ENCODE measurements around the gene SPTBN5.

SPTBN5 gene

DNA sequence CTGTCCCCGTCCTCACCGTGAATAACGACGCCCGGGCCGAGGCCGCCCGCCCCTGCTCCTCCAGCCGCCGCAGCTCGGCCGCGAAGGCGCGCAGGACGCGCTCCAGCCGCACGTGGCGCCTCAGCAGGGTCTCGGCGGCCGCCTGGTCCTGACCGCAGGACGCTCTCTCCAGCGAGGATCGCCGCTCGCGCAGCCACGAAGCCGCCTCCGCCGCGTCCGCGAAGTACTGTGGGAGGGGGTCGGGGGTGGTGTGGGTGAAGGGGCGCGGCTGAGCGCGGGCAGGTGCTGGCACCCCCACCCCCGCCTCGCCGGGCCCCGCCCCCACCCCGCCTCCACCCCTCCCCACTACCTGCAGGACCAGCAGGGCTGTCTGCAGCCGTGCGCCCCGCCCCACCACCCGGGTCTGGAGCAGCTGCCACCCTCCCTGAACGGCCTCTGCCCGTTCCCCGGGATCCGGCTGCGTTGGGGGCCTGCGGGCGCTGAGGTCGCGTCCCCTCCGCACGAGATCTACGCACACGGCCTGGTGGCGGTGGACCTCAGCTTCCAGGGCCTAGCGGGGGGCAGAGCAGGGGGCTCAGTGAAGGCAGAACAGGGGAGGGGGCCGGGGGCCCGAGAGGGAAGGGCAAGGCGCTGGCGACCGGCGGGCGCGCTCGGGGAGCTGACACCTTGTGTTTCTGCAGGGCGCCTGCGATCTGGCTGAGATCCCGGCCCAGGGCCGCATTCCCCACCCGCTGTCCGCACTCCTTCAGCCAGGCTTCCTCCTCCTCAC is 11.7 kb downstream of the SPTBN5 start:
- DNase-seq, result no peak

DNA sequence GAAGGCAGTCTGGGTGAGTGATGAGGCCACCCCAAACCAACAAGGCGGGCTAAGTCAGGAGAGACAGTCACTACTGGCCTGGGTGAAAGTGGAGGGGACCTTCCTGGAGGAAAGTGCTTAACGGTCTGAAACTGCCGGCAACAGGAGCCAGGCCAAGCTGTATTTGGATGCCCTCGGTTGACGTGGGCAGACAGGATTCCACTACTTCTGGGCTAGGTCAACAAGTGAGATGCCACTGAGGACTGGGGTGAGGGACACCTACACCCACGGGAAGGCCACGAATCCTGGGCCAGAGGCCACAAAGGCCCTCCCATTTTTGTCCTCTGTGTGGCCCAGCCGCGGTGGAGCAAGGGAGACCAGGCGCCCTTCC is 12.3 kb downstream of the SPTBN5 start:
- no peak for DNase-seq

DNA sequence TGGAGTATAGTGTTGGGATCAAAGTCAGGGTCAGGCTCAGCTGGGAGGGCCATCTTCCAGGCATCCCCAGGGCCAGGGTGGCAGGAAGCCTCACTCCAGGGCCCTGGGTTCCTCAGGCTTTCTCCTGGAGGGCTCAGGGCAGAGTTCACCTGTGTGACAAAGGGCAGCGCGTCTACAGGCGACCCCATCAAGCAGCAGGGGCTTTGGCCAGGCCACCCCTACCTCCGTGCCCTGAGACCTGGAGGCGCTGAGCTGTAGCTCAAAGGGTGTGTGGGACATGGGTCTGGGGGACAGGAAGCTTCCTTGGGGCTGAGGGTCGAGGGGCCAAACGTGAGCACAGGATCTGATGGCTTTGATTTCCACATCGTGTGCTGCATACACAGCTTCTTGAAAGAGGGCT is 12.8 kb downstream of the SPTBN5 start:
- DNase-seq, result no peak

- DNase-seq, result no peak
Observed at GRCh38 chr15:41880156-41880877, 13.5 kb downstream of the SPTBN5 start.

DNA sequence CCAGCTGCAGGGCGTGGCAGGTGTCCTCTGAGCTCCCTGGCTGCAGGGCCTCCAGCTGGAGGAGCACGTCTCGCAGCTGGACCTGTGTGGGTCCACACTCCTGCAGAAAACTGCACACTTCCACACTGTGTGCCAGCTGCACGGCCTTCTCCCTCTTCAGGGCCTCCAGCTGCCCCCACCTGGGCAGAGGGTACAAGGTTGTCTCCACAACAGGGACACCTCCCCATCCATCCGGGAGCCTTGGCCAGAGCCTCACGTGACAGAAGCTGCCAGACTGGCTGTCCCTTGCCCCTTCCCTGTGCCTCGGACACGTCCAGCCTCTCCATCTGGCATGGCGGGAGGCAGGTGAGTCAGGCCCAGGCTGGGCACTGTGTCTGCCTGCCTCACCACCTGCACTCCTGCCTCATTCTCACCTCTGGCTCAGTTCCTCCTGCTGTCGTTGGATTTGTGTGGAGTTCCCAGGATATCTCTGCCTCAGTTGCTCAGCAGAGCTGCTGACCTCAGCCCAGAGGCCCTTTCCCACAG is 14.5 kb downstream of the SPTBN5 start:
- no peak for DNase-seq

DNA sequence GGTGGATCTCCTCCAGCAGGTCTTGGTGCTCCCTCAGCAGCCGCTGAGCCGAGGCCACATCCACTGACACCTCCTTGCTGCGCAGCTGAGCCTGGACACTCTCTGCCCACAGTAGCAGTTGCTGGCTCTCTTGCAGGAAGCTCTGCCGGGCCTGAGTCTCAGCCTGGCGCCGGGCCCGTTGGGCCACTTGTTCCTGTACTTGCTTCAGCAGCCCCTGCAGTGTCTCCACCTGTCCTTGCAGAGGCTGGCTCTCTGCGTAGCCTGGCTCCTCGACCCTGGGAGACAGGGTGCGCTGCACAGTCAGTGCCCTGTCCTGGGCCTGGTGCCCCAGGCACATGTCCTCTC is 15.5 kb downstream of the SPTBN5 start:
- no peak for DNase-seq

DNA sequence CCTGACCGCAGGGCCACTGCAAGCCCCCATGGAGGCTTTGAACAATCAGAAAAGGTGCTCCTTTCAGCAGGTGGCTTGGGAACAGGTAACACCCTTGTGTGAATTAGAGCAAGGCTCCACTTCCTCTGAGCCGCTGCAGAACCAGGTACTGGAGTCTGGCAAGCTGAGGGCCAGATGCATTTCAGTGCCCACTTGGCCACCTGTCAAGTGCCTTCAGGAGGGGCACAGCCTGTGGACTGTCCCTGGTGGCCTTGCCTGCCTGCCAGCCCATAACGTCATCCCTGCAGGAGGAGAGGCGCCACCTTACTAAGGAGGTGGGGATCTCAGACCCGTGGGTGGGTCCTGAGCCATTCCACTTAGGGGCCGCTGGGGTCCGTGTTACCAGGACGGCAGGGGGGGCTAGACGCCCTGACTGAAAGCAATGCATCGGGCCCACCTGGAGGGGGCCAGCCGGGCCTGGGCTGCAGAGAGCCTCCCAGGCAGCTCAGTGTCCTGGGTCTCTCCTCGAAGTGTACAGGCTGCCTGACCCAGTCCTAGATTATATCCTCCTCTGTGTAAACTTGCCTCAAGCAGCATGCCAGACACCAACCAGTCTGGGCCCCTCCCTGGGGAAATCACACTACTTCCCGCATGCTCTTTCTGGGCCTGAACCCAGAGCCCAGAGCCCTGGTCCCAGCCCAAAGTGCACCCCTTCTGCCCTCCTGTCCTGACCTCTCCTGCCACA is 16.1 kb downstream of the SPTBN5 start:
- no peak for DNase-seq

GRCh38 chr15:41876689-41877088 is 17.2 kb downstream of the SPTBN5 start:
- DNase-seq, result no peak

DNA sequence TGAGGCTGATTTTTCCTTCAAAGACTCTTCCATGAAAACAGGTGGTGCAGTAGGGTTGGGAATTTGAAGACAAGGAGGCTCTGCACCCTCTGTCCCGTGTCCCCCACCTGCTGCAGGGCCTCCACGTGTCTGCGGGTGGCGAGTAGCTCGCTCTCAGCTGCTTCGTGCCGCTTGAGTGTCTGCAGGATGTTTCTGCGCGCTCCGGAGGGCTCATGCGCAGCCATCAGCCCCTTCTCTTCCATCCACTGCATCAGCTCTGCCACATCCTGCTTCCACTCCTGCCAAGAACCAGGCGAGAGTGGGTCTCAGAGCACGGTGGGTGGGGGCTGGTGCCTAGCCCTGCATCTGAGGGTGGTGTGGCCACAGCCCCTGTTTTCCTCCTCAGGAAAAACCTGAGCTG is 17.8 kb downstream of the SPTBN5 start:
- no peak for DNase-seq

DNA sequence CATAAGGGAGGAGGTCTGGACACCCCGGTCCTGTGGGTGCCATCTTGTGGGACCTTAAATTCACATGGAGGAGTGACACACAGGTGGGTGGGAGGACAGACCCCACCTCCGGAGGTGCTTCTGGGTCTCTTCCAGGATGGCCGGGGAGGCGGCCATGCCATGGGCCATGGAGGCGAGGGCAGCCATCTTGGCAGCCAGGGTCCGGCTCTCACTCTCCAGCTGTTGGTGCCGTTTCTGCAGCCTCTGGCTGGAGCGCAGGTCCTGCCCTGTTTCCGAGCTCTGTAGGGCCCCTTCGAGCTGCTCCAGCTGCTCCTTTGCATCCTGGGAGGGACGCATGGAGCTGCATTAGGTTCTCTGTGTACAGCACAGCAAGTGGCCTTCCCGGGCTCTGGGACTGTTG is 19.1 kb downstream of the SPTBN5 start:
- no peak for DNase-seq

DNA sequence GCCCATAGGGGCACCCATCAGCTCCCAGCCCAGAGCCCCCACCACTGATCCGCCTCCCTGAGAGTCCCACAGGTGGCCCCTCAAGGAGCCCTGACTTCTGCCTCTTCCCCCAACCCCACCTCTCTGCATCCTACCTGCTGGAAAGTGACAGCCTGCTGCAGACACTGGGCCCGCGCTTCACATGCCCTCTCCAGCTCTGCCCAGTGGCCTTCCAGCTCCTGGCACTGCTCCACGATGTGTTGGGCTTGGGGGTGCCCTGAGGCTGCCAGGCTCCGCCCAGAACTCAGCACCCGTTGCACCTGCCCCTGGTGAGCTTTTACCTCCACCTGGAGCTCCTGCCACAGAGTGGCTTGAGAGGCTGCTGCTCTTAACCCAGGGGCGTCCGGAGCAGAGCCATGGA is 20.1 kb downstream of the SPTBN5 start:
- DNase-seq, result no peak

GRCh38 chr15:41872166-41872747 is 21.6 kb downstream of the SPTBN5 start:
- no peak for DNase-seq

- DNase-seq, result no peak
Observed at GRCh38 chr15:41871175-41871905, 22.5 kb downstream of the SPTBN5 start.

GRCh38 chr15:41870689-41871081 is 23.2 kb downstream of the SPTBN5 start:
- peak; percentile 81 for DNase-seq

GRCh38 chr15:41869770-41870688 is 23.8 kb downstream of the SPTBN5 start:
- DNase-seq, result no peak

- no peak for DNase-seq
Observed at GRCh38 chr15:41868321-41868720, 25.5 kb downstream of the SPTBN5 start.

GRCh38 chr15:41866872-41867579 is 26.8 kb downstream of the SPTBN5 start:
- no peak for DNase-seq

- DNase-seq, result no peak
Observed at GRCh38 chr15:41866263-41866703, 27.6 kb downstream of the SPTBN5 start.

DNA sequence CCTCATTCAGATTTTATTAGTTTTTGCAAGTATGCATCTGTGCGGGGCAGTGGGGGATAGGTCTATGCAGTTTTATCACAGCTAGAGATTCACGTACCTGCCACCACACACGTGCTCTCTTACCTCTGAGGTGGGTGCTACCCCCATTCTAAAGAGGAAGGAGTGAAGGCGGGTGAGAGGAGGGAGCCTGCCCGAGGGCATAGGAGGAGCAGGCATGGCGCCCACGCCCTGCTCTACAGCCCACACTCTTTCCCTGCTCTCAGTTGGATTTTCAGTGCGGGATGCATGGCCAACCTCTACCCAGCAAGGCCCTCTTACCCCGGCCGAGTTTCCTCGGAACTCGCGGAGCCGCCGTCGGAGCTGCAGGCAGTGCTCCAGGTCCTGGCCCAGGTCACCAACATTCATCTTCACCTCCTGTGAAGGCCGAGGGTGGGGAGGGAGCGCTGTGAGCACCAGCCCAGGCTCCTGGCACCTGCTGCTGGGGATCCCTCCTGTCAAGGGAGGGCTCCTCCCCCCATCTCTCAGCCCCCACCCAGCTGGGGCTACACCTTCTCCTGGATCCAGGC is 28.3 kb downstream of the SPTBN5 start:
- no peak for DNase-seq

GRCh38 chr15:41862515-41863116 is 31.2 kb downstream of the SPTBN5 start:
- no peak for DNase-seq
